A549 (cell line): ENCODE results near the gene ANKRD35. TPM values are rescaled to one million over a fixed set of nuclear protein-coding genes. Genes with fewer than 3 reads are reported as not detected.
A peak's percentile ranks its signal among the peaks of the same experiment; 100 is the strongest.

Source experiments
- ATAC-seq, 2 experiments: fragments of 200-7000 bp in 1 of 2; fragments of >200 bp in 1 of 2; cut with Nextera tagmentation in 1 of 2; cut with Tn5 transposase in 1 of 2; 3 replicates each; pipeline versions ENCODE4 v1.8.0 to v1.9.1; 2018 to 2020; ENCODE audit warnings: mild to moderate bottlenecking in 1 of 2, moderate library complexity in 1 of 2
- CTCF ChIA-PET: fragments of 300-600 bp; sonication (Branson Sonifier 250); formaldehyde crosslinking; extraction: SDS; loops from one replicate; lab custom pipeline; 2021; ENCODE audit warnings: antibody characterized with exemption, inconsistent platforms; lab: Yijun Ruan, JAX
- POLR2A ChIA-PET: fragments of 350-600 bp; formaldehyde crosslinking; extraction: SDS; loops from one replicate; lab custom pipeline; 2021; ENCODE audit warnings: antibody characterized with exemption, inconsistent platforms; lab: Yijun Ruan, JAX
- DNase-seq, 2 experiments: peaks; one replicate each; pipeline versions ENCODE4 v3.0.0 to v3.0.0-alpha.2; 2011 to 2016; ENCODE audit warnings: low read depth in 1 of 2, low spot score in 1 of 2
- FAIRE-seq: peaks from 2 replicates; lab custom pipeline; 2011; peaks lifted over from hg19 to GRCh38; lab: Jason Lieb, UNC
- H3K27ac ChIP-seq, 2 experiments: fragments of >200 bp; sonication (Bioruptor Twin); formaldehyde crosslinking; 3 replicates each; pipeline ENCODE4 v1.5.1; 2016 to 2017
- H3K4me1 ChIP-seq: fragments of >200 bp; sonication (Bioruptor Twin); formaldehyde crosslinking; 3 replicates; pipeline ENCODE4 v1.6.1; 2016
- H3K4me2 ChIP-seq: fragments of >200 bp; sonication (Bioruptor Twin); formaldehyde crosslinking; 3 replicates; pipeline ENCODE4 v1.6.1; 2016
- H3K4me3 ChIP-seq: fragments of >200 bp; sonication (Bioruptor Twin); formaldehyde crosslinking; 3 replicates; pipeline ENCODE4 v1.5.1; 2016
- H3K9me3 ChIP-seq: fragments of >200 bp; sonication (Bioruptor Twin); formaldehyde crosslinking; 3 replicates; pipeline ENCODE4 v1.6.1; 2016
- BCL3 ChIP-seq: fragments of >200 bp; sonication (Bioruptor Twin); formaldehyde crosslinking; IDR thresholded peaks from 3 replicates; pipeline ENCODE4 v1.6.1; 2016
- CEBPB ChIP-seq, 2 experiments: fragments of >200 bp in 1 of 2; sonication (Bioruptor Twin) in 1 of 2; formaldehyde crosslinking in 1 of 2; IDR thresholded peaks; 2 replicates each; pipeline ENCODE4 v1.6.1; 2012 to 2016
- CTCF ChIP-seq: fragments of >200 bp; sonication (Bioruptor Twin); formaldehyde crosslinking; IDR thresholded peaks from 3 replicates; pipeline ENCODE4 v1.5.1; 2016
- E2F6 ChIP-seq: IDR thresholded peaks from 2 replicates; pipeline ENCODE4 v1.6.1; 2012; ENCODE audit warnings: low read depth, borderline replicate concordance
- EP300 ChIP-seq, 2 experiments: fragments of >200 bp; sonication (Bioruptor Twin); formaldehyde crosslinking; IDR thresholded peaks; 2 replicates in 1 of 2; 3 replicates in 1 of 2; pipeline ENCODE4 v1.6.1; 2016 to 2017
- FOSB ChIP-seq: fragments of 250-450 bp; sonication (Bioruptor Pico); IDR thresholded peaks from 2 replicates; pipeline ENCODE4 v1.5.0; 2020; ENCODE audit warnings: mild to moderate bottlenecking, moderate library complexity
- HMGXB4 ChIP-seq: fragments of 250-450 bp; sonication (Bioruptor Pico); IDR thresholded peaks from 2 replicates; pipeline ENCODE4 v1.5.0; 2021; ENCODE audit warnings: mild to moderate bottlenecking, moderate library complexity, borderline replicate concordance
- HOXB13 ChIP-seq: fragments of 250-450 bp; sonication (Bioruptor Pico); IDR thresholded peaks from 2 replicates; pipeline ENCODE4 v1.5.0; 2020; ENCODE audit warnings: low read depth, mild to moderate bottlenecking, moderate library complexity
- MAFK ChIP-seq: fragments of 450-650 bp; IDR thresholded peaks from 2 replicates; pipeline ENCODE4 v1.6.1; 2014; ENCODE audit not compliant: partially characterized antibody
- POLR2AphosphoS2 ChIP-seq: conservative IDR thresholded peaks from 2 replicates; pipeline ENCODE4 v1.6.1; 2012; ENCODE audit warnings: low read length, improper control_type of control experiment, inconsistent platforms
- RARB ChIP-seq: fragments of 250-450 bp; sonication (Bioruptor Pico); IDR thresholded peaks from 2 replicates; pipeline ENCODE4 v1.8.0; 2021; ENCODE audit warnings: mild to moderate bottlenecking, moderate library complexity
- TFCP2L1 ChIP-seq: fragments of 250-450 bp; sonication (Bioruptor Pico); IDR thresholded peaks from 2 replicates; pipeline ENCODE4 v1.5.0; 2021; ENCODE audit warnings: mild to moderate bottlenecking
- USF2 ChIP-seq: fragments of 450-650 bp; IDR thresholded peaks from 2 replicates; pipeline ENCODE4 v1.6.1; 2014; ENCODE audit warnings: antibody characterized with exemption
- ZFP36 ChIP-seq: fragments of 450-650 bp; IDR thresholded peaks from 2 replicates; pipeline ENCODE4 v1.6.1; 2014; ENCODE audit warnings: borderline replicate concordance; ENCODE audit not compliant: partially characterized antibody
- WGBS: methylation state at CpG from one replicate; pipeline ENCODE4 v1.1.6; 2017; ENCODE audit errors: missing lambda C conversion rate; 5-methylcytosine and 5-hydroxymethylcytosine counted together
- polyA plus RNA-seq, 4 experiments: library from polyadenylated mRNA; depleted of rRNA in 3 of 4; stranded (reverse); fragments of >200 nt; fragmentation: RNase III in 1 of 4; extraction: RNeasy Plus Mini Kit Qiagen cat#74134 plus additional on column Dnase treatment in 1 of 4; gene quantifications; 2 replicates in 3 of 4; 3 replicates in 1 of 4; pipeline ENCODE4 v1.2.3, GENCODE V29; 2011 to 2017

The ANKRD35 gene
- polyA plus RNA-seq, 2 of the 4 experiments (the other 2 are of a cell fraction), result not detected

- DNase-seq (no peak), FAIRE-seq (no peak), ATAC-seq (no peak)
- H3K9me3 ChIP-seq, result no peaks in the 10 kb centered on the region
- no peaks in the 10 kb centered on the region for H3K4me1 ChIP-seq
- WGBS, result 87% methylated on average over 5 of the region's 5 CpGs
- TF ChIP-seq MAFK, result peak; percentile 98
- TF ChIP-seq CEBPB (IDR thresholded peaks at IDR 0.05), result no peak
- no peak overlapping the region for H3K27ac ChIP-seq
- no peak overlapping the region for H3K4me3 ChIP-seq
- POLR2A ChIA-PET, result interaction anchor here (0.6 kb wide), 1 partner anchor 161 kb away, joined by 3 read pairs; no protein-coding TSS in a partner anchor
- no peak overlapping the region for H3K4me2 ChIP-seq
- CTCF ChIA-PET, result interaction anchor here (1.3 to 3.8 kb wide), 2 partner anchors 11 to 42 kb away, joined by 5 to 36 read pairs; partner anchors contain the start of gene ITGA10
Observed at GRCh38 chr1:145898756-145899155, 13.1 kb upstream of the ANKRD35 start.

GRCh38 chr1:145897969-145898368 is 12.3 kb upstream of the ANKRD35 start:
- CTCF ChIA-PET, result interaction anchor here (1.3 to 3.8 kb wide), 3 partner anchors 12 to 109 kb away, joined by 5 to 36 read pairs (median 6); partner anchors contain the start of gene ITGA10
- POLR2A ChIA-PET, result no interaction called here
- no peak for ATAC-seq
- Histone ChIP-seq H3K4me2 (no peak overlapping the region), H3K27ac (peak overlapping the region in 1 of 2 experiments; percentile 14; a peak in 1 of 6 replicates), H3K4me1 (peaks cover 7% of the 10 kb centered on the region), H3K4me3 (no peak overlapping the region), H3K9me3 (no peaks in the 10 kb centered on the region)
- DNase-seq, result no peak
- TF ChIP-seq CTCF, result no peak
- no peak for TF ChIP-seq EP300 (IDR thresholded peaks at IDR 0.05)
- TF ChIP-seq TFCP2L1 (CRISPR knock-in tag), result no peak
- no peak for TF ChIP-seq HOXB13
- TF ChIP-seq BCL3, result no peak
- TF ChIP-seq E2F6, result no peak
- no peak for TF ChIP-seq USF2
- no peak for TF ChIP-seq FOSB (CRISPR knock-in tag)
- TF ChIP-seq POLR2AphosphoS2, result no peak
- TF ChIP-seq RARB (CRISPR knock-in tag), result no peak
- WGBS, result 83% methylated on average over 1 of the region's 1 CpG
- FAIRE-seq, result no peak

GRCh38 chr1:145895471-145895870 is 9.8 kb upstream of the ANKRD35 start:
- ChIA-PET POLR2A (no interaction called here), CTCF (interaction anchor here (1.2 to 11.2 kb wide), 5 partner anchors 15 to 82 kb away, joined by 3 to 429 read pairs (median 6); partner anchors contain the start of genes ITGA10, NUDT17 and RBM8A)
- DNase-seq (no peak), ATAC-seq (no peak), FAIRE-seq (no peak)
- 100% methylated on average over 1 of the region's 1 CpG for WGBS
- TF ChIP-seq HMGXB4 (CRISPR knock-in tag), result no peak
- TF ChIP-seq ZFP36, result no peak
- peaks cover 26% of the 10 kb centered on the region for H3K4me1 ChIP-seq
- H3K27ac ChIP-seq, result peak overlapping the region; percentile 36 to 88; a peak in 3 of 6 replicates
- H3K4me3 ChIP-seq, result no peak overlapping the region
- H3K9me3 ChIP-seq, result no peaks in the 10 kb centered on the region
- no peak overlapping the region for H3K4me2 ChIP-seq
